Activated gamma-delta T cell treated with Interleukin-2 at 50 U/mL for 16 hours (primary cell): Measurements from ENCODE around the gene DPP10.
"Not testable (repeated sequence)": the region's sequence is repeated elsewhere in the genome, so short reads cannot be mapped to it uniquely, and the experiment has no call there.

Experiments used
- DNase-seq: peaks from one replicate; pipeline ENCODE4 v3.0.0-alpha.2; 2020

Gene DPP10

DNA sequence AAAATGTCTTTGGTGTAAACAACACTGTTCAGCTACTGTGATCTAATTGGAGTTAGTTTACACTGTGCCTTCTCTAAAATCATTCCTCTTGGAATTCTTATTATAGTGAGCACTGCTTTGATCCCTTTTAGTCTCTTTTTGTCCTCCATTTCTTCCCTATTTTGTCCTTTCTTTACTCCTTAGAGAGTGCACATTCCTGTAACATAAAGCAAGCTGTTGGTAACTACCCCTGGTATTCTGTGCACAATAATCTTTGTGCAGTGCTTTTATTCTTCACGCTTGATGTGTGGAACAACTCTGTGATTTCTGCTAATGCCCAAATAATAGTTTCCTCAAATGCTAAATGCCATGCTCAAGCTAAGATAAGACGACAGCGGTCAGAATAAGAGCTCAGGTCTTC is 401.5 kb downstream of the DPP10 start:
- no peak for DNase-seq

GRCh38 chr2:114857196-114857595 is 414.8 kb downstream of the DPP10 start:
- no peak for DNase-seq

- no peak for DNase-seq
Observed at GRCh38 chr2:114859726-114860510, 417.5 kb downstream of the DPP10 start.

GRCh38 chr2:114862243-114862642 is 419.8 kb downstream of the DPP10 start:
- no peak for DNase-seq

GRCh38 chr2:114864901-114865300 is 422.5 kb downstream of the DPP10 start:
- no peak for DNase-seq

DNA sequence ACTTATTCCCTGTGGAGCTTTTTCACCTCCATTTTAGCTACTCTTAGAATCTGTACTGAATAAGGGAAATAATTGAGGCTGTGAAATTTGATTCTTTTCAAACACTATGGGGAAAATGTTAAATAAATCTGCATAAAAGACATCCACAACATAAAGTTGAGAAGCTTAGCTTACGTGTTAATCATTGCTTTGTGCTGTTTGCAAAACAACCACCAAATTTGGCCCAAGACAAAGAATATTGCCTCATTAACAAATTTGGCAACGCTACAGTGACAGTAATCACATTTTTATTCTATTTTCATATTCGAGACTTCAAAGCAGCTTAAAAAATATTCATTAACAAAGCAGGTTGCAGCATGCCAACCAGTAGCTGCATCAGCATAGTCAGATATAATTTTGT is 437.6 kb downstream of the DPP10 start:
- DNase-seq, result no peak

DNA sequence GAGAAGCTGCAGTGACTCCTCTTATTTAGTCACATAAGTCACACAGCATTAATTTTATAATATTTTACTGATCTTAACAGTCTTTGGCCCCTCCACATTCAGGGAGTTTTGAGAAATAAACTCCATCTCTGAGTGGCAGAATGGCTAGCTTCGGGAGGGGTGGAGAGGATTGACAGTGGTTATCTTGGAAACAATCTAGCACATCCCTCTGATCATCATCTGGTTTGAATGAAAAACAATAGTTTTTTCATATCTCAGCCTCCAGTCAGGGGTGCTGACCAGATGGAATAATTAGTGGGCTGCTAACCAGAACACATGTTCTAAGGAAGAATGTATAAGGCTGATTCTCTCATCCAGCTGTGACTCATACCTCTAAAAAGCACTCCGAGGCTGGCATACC is 477.5 kb downstream of the DPP10 start:
- DNase-seq, result no peak

- DNase-seq, result no peak
Observed at GRCh38 chr2:114922076-114922475, 479.6 kb downstream of the DPP10 start.

DNA sequence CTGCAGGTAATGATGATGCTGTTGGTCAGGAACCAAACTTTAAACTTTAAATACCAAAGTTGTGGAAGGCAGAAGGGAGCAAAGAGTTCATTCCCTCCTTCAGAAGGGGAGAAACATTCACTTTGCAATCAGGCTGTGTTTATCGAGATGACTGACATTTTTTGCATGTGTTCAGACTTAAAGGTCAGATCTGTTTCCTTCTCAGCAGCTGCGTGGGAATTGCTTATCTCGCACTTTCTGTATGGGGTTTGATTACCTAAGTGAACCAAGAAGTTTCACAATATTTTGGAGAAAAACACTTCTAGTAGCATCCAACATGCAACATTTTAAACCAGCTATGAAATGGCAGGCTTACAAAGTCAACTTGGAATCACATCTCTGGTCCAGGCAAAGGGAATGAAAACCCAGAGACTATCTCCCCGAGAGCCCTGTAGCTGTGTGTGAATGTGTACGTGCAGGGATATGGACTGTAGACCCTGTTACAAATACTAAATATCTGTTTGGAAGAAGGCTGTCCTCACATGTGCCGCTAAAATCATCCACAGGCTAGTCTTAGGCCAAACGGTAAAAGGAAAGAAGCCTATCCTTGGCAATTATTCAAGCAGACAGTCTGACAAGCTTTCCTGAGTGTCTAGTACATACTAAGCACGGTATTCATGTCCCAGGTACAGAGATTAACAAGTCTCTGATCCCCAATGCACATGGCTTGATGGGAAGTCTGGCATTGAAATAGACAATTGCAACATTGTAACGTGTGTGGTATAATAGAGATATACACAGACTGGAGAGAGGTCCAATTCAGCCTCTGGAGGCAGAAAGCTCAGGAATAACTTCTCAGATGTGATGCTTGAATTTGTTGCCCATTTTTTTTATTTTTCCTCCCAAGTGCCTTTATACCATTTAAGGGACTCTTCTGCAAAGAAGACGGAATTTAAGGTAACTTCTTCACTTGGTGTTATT is 483.1 kb downstream of the DPP10 start:
- DNase-seq, result no peak

GRCh38 chr2:114926303-114926702 is 483.9 kb downstream of the DPP10 start:
- DNase-seq, result no peak

GRCh38 chr2:114929225-114929624 is 486.8 kb downstream of the DPP10 start:
- DNase-seq, result no peak

DNA sequence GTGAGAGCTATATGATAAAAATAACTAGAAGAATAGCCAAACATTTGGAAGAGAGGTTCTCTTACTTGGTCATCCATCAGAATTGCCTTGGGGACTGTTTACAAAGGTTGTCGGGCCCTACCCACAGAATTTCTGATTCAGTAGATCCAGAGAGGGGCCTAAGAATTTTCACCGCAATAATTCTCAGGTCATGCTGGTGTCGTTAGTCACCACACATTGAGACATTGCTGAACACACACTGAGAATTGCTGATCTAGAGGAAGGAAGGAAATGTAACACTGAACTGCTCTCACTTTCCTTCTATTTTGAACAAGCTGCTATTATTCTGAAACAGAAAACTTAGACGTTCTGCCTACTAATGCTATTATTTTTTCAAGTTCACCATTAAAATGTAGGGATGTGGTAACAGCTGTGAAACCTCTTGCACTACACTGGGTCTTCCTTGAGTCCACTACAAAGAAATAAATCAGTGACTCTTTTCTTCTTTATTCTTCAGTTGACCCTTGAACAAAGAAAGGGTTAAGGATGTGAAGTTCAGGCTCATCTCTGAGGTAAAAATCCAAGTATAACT is 491.3 kb downstream of the DPP10 start:
- no peak for DNase-seq

DNA sequence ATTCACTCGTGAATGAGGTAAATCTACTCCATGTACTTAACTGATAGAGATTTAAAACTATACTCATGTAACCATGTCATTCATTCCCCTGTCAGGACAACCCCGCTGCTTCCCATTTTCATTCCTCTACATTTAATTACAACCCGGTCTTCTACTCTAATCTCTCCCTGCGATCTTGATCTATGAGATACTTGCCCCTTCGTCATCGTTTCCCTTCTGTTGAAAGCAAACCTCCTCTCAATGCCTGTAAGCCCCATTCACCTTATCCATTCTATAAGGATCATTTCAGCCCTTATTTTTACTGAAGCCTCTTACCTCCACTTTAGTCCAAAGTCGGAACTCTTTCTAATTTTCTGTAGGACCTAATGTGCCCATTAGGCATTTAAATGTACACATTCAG is 492.6 kb downstream of the DPP10 start:
- DNase-seq, result no peak

- no peak for DNase-seq
Observed at GRCh38 chr2:114937366-114937930, 495.0 kb downstream of the DPP10 start.

GRCh38 chr2:114940785-114941458 is 498.5 kb downstream of the DPP10 start:
- no peak for DNase-seq

- no peak for DNase-seq
Observed at GRCh38 chr2:114949228-114949804, 506.9 kb downstream of the DPP10 start.

- DNase-seq, result no peak
Observed at GRCh38 chr2:114960389-114960788, 517.9 kb downstream of the DPP10 start.

GRCh38 chr2:114962532-114962931 is 520.1 kb downstream of the DPP10 start:
- DNase-seq, result no peak

DNA sequence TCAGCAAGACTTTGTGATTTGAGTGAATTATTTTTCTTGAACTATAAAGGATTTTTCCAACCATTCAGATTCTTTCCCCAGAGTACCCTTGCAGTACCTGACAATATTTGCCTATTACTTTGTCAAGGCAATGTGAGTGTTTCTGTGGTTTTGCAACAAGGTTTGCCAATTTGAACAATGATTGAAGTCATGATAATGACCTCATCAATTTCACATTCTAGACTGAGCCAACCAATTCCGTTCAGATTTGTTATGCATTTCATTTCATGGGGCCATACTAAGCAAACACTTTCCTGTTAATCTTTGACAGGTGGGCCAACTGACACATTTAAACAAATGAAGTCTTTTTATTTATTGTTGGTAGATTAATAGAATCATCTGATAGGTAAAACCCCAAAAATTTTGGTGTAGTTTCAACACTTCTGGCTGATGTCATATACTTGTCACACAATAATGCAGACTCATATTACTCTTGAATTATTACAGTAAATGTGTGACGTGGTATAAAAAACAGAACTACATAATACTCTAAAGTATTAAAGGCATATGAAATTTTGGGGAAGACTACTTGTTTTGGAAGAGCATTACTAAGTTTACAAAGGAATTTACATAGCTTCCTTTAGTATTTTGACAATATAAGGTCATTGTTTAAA is 526.4 kb downstream of the DPP10 start:
- no peak for DNase-seq

GRCh38 chr2:115004321-115004720 is 561.9 kb downstream of the DPP10 start:
- DNase-seq, result not testable (repeated sequence)

DNA sequence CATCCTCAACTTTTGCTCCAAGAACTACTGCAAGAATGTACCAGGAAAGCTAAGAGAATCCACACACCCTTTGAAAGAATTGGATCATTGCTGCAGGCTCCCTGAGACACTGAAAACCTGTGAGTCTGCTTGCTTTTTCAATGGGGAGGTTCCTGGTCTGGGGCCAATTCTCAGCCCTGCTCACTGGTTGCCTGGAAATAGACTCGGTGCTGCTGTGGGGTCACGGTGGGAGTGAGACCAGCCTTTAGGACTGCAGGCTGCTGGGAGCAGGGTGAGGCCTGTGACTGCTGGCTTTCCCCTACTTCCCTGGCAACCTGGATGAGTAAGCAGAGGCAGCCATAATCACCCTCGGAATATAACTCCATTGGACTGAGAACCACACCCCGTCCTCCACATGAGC is 569.3 kb downstream of the DPP10 start:
- DNase-seq, result no peak

GRCh38 chr2:115022013-115022412 is 579.6 kb downstream of the DPP10 start:
- DNase-seq, result not testable (repeated sequence)
